Measurements from ENCODE around the gene CCSAP. TPM values are rescaled to one million over a fixed set of nuclear protein-coding genes. Genes with fewer than 3 reads are reported as not detected.

CCSAP gene
- total RNA-seq, 1 experiment from 2014 or later: 8.6 TPM

GRCh38 chr1:229355661-229356060 is 12.8 kb upstream of the CCSAP start (continued):
- no peak for TF ChIP-seq ELF4 (CRISPR knock-in tag; IDR thresholded peaks at IDR 0.05; ENCODE audit: low read depth)
- TF ChIP-seq RORB (CRISPR knock-in tag; IDR thresholded peaks at IDR 0.05): no peak

- Mint-ChIP-seq H3K4me1 (peaks cover 7% of the 10 kb centered on the region), H3K36me3 (no peaks in the 10 kb centered on the region), H3K27me3 (ENCODE audit: low read depth) (no peaks in the 10 kb centered on the region; the same call in 1 of the 2 replicates), H3K4me3 (no peak overlapping the region), H3K9me3 (peaks cover 33% of the 10 kb centered on the region), H3K27ac (no peak overlapping the region)
- ChIA-PET CTCF (no interaction called here), POLR2A (no interaction called here)
- DNase-seq (ENCODE audit: low spot score): no peak
- TF ChIP-seq GTF2I (CRISPR knock-in tag; conservative IDR thresholded peaks at IDR 0.05) (peak; percentile 62), HMGXB4 (CRISPR knock-in tag; IDR thresholded peaks at IDR 0.05) (no peak)
- ATAC-seq: no peak
Measured at GRCh38 chr1:229354226-229354625, 11.4 kb upstream of the CCSAP start.

- H3K9me3 Mint-ChIP-seq: peaks cover 26% of the 10 kb centered on the region
- ChIA-PET CTCF (no interaction called here), POLR2A (no interaction called here)
- no peak for TF ChIP-seq HMGXB4 (CRISPR knock-in tag; IDR thresholded peaks at IDR 0.05)
- no peak for TF ChIP-seq ERG (CRISPR knock-in tag; IDR thresholded peaks at IDR 0.05)
- TF ChIP-seq KAT7 (CRISPR knock-in tag; IDR thresholded peaks at IDR 0.05; ENCODE audit: borderline replicate concordance): no peak
- no peak for TF ChIP-seq ETV6 (CRISPR knock-in tag; IDR thresholded peaks at IDR 0.05)
- TF ChIP-seq MXD4 (CRISPR knock-in tag; IDR thresholded peaks at IDR 0.05; ENCODE audit: borderline replicate concordance): no peak
- no peak for TF ChIP-seq TEAD4 (CRISPR knock-in tag; IDR thresholded peaks at IDR 0.05)
- no peak for TF ChIP-seq MYBL2 (CRISPR knock-in tag; IDR thresholded peaks at IDR 0.05)
- no peak for TF ChIP-seq CBFB (CRISPR knock-in tag; IDR thresholded peaks at IDR 0.05; ENCODE audit: low read depth)
- no peak for TF ChIP-seq CDX4 (CRISPR knock-in tag; IDR thresholded peaks at IDR 0.05; ENCODE audit: borderline replicate concordance)
- TF ChIP-seq ZBTB21 (CRISPR knock-in tag; IDR thresholded peaks at IDR 0.05; ENCODE audit: borderline replicate concordance): no peak
- TF ChIP-seq FOXP4 (CRISPR knock-in tag; IDR thresholded peaks at IDR 0.05): no peak
- no peak for TF ChIP-seq ZNF232 (CRISPR knock-in tag; IDR thresholded peaks at IDR 0.05)
- no peak for TF ChIP-seq ZNF671 (CRISPR knock-in tag; IDR thresholded peaks at IDR 0.05)
- no peak for TF ChIP-seq PREB (CRISPR knock-in tag; IDR thresholded peaks at IDR 0.05; ENCODE audit: borderline replicate concordance)
- no peak for TF ChIP-seq JAZF1 (CRISPR knock-in tag; IDR thresholded peaks at IDR 0.05)
- no peak for TF ChIP-seq ZNF512 (CRISPR knock-in tag; IDR thresholded peaks at IDR 0.05; ENCODE audit: borderline replicate concordance)
- no peak for TF ChIP-seq AR (CRISPR knock-in tag; IDR thresholded peaks at IDR 0.05)
- TF ChIP-seq TCF7 (CRISPR knock-in tag; IDR thresholded peaks at IDR 0.05; ENCODE audit: low read depth): no peak
Measured at GRCh38 chr1:229352975-229353374, 10.1 kb upstream of the CCSAP start.

More at GRCh38 chr1:229352975-229353374, 10.1 kb upstream of the CCSAP start:
- Mint-ChIP-seq H3K27me3 (ENCODE audit: low read depth) (no peaks in the 10 kb centered on the region), H3K36me3 (no peaks in the 10 kb centered on the region), H3K4me1 (peaks cover 2% of the 10 kb centered on the region; the same call in 1 of the 2 replicates), H3K27ac (no peak overlapping the region), H3K4me3 (no peak overlapping the region)
- ATAC-seq (no peak), DNase-seq (ENCODE audit: low spot score) (no peak)
